ENCODE data around the gene RPL10.
"Not testable (repeated sequence)": the region's sequence is repeated elsewhere in the genome, so short reads cannot be mapped to it uniquely, and the experiment has no call there.

Gene RPL10

GRCh38 chrX:154389812-154390747 lies 8.1 kb upstream of the RPL10 start:
- H2AFZ ChIP-seq (ENCODE audit: low read length, unreplicated experiment); H3K4me3 ChIP-seq (ENCODE audit: low read depth, low read length); H3K27me3 ChIP-seq (ENCODE audit: insufficient read depth, low read length); H3K79me2 ChIP-seq (ENCODE audit: control insufficient read depth, insufficient read depth, low read length, unreplicated experiment); H3K4me1 ChIP-seq (ENCODE audit: control insufficient read depth, insufficient read depth, low read length, unreplicated experiment); H3K36me3 ChIP-seq (ENCODE audit: insufficient read depth, low read length); H3K27ac ChIP-seq (ENCODE audit: low read depth, low read length): not testable (repeated sequence)

GRCh38 chrX:154396363-154396762 lies 1.8 kb upstream of the RPL10 start:
- not testable (repeated sequence) for H3K4me3 ChIP-seq (ENCODE audit: low read depth, low read length); H3K27me3 ChIP-seq (ENCODE audit: insufficient read depth, low read length); H3K4me1 ChIP-seq (ENCODE audit: control insufficient read depth, insufficient read depth, low read length, unreplicated experiment); H2AFZ ChIP-seq (ENCODE audit: low read length, unreplicated experiment); H3K27ac ChIP-seq (ENCODE audit: low read depth, low read length)
- Histone ChIP-seq H3K79me2 (ENCODE audit: control insufficient read depth, insufficient read depth, low read length, unreplicated experiment) (peaks cover 22% of the 10 kb centered on the region), H3K36me3 (ENCODE audit: insufficient read depth, low read length) (peaks cover 14% of the 10 kb centered on the region; the same call in 1 of the 2 replicates)

- H3K4me3 ChIP-seq (ENCODE audit: low read depth, low read length), result peak overlapping the region; percentile 98
- no peaks in the 10 kb centered on the region for H3K27me3 ChIP-seq (ENCODE audit: insufficient read depth, low read length)
- peaks cover 3% of the 10 kb centered on the region for H3K4me1 ChIP-seq (ENCODE audit: control insufficient read depth, insufficient read depth, low read length, unreplicated experiment)
- H3K27ac ChIP-seq (ENCODE audit: low read depth, low read length), result peak overlapping the region; percentile 99
- peaks cover 14% of the 10 kb centered on the region; the same call in 1 of the 2 replicates for H3K36me3 ChIP-seq (ENCODE audit: insufficient read depth, low read length)
- peak overlapping the region; percentile 50 for H2AFZ ChIP-seq (ENCODE audit: low read length, unreplicated experiment)
- peaks cover 22% of the 10 kb centered on the region for H3K79me2 ChIP-seq (ENCODE audit: control insufficient read depth, insufficient read depth, low read length, unreplicated experiment)
Observed at GRCh38 chrX:154396973-154397887, 947 bp upstream of the RPL10 start.

- Histone ChIP-seq H2AFZ (ENCODE audit: low read length, unreplicated experiment) (no peak overlapping the region), H3K27ac (ENCODE audit: low read depth, low read length) (peak overlapping the region; percentile 99), H3K4me3 (ENCODE audit: low read depth, low read length) (peak overlapping the region; percentile 98), H3K27me3 (ENCODE audit: insufficient read depth, low read length) (no peaks in the 10 kb centered on the region), H3K79me2 (ENCODE audit: control insufficient read depth, insufficient read depth, low read length, unreplicated experiment) (peaks cover 22% of the 10 kb centered on the region), H3K4me1 (ENCODE audit: control insufficient read depth, insufficient read depth, low read length, unreplicated experiment) (peaks cover 3% of the 10 kb centered on the region), H3K36me3 (ENCODE audit: insufficient read depth, low read length) (peaks cover 14% of the 10 kb centered on the region; the same call in 1 of the 2 replicates)
Observed at GRCh38 chrX:154398668-154399526, 720 bp downstream of the RPL10 start.

- Histone ChIP-seq H3K4me3 (ENCODE audit: low read depth, low read length) (peak overlapping the region; percentile 98), H3K79me2 (ENCODE audit: control insufficient read depth, insufficient read depth, low read length, unreplicated experiment) (peaks cover 22% of the 10 kb centered on the region), H3K36me3 (ENCODE audit: insufficient read depth, low read length) (peaks cover 14% of the 10 kb centered on the region; the same call in 1 of the 2 replicates), H3K4me1 (ENCODE audit: control insufficient read depth, insufficient read depth, low read length, unreplicated experiment) (peaks cover 3% of the 10 kb centered on the region), H2AFZ (ENCODE audit: low read length, unreplicated experiment) (no peak overlapping the region), H3K27me3 (ENCODE audit: insufficient read depth, low read length) (no peaks in the 10 kb centered on the region), H3K27ac (ENCODE audit: low read depth, low read length) (peak overlapping the region; percentile 99)
Observed at GRCh38 chrX:154399527-154400368, 1.6 kb downstream of the RPL10 start.

GRCh38 chrX:154400369-154400817 lies 2.2 kb downstream of the RPL10 start:
- Histone ChIP-seq H3K4me3 (ENCODE audit: low read depth, low read length) (peak overlapping the region; percentile 98; the same call in 1 of the 2 replicates), H3K27ac (ENCODE audit: low read depth, low read length) (peak overlapping the region; percentile 99)
- not testable (repeated sequence) for H2AFZ ChIP-seq (ENCODE audit: low read length, unreplicated experiment)

GRCh38 chrX:154401045-154401799 lies 3.0 kb downstream of the RPL10 start:
- peaks cover 3% of the 10 kb centered on the region for H3K4me1 ChIP-seq (ENCODE audit: control insufficient read depth, insufficient read depth, low read length, unreplicated experiment)
- no peak overlapping the region for H3K4me3 ChIP-seq (ENCODE audit: low read depth, low read length)
- H3K27ac ChIP-seq (ENCODE audit: low read depth, low read length), result no peak overlapping the region
- no peaks in the 10 kb centered on the region for H3K27me3 ChIP-seq (ENCODE audit: insufficient read depth, low read length)
- H2AFZ ChIP-seq (ENCODE audit: low read length, unreplicated experiment), result no peak overlapping the region
- H3K36me3 ChIP-seq (ENCODE audit: insufficient read depth, low read length), result peaks cover 14% of the 10 kb centered on the region; the same call in 1 of the 2 replicates
- peaks cover 22% of the 10 kb centered on the region for H3K79me2 ChIP-seq (ENCODE audit: control insufficient read depth, insufficient read depth, low read length, unreplicated experiment)

More at GRCh38 chrX:154400369-154400817, 2.2 kb downstream of the RPL10 start:
- H3K4me1 ChIP-seq (ENCODE audit: control insufficient read depth, insufficient read depth, low read length, unreplicated experiment); H3K27me3 ChIP-seq (ENCODE audit: insufficient read depth, low read length): not testable (repeated sequence)
- peaks cover 14% of the 10 kb centered on the region; the same call in 1 of the 2 replicates for H3K36me3 ChIP-seq (ENCODE audit: insufficient read depth, low read length)
- peaks cover 22% of the 10 kb centered on the region for H3K79me2 ChIP-seq (ENCODE audit: control insufficient read depth, insufficient read depth, low read length, unreplicated experiment)

- Histone ChIP-seq H3K36me3 (ENCODE audit: insufficient read depth, low read length) (peaks cover 14% of the 10 kb centered on the region; the same call in 1 of the 2 replicates), H3K27ac (ENCODE audit: low read depth, low read length) (no peak overlapping the region), H3K79me2 (ENCODE audit: control insufficient read depth, insufficient read depth, low read length, unreplicated experiment) (peaks cover 19% of the 10 kb centered on the region), H3K4me1 (ENCODE audit: control insufficient read depth, insufficient read depth, low read length, unreplicated experiment) (peaks cover 3% of the 10 kb centered on the region), H3K4me3 (ENCODE audit: low read depth, low read length) (no peak overlapping the region), H2AFZ (ENCODE audit: low read length, unreplicated experiment) (no peak overlapping the region), H3K27me3 (ENCODE audit: insufficient read depth, low read length) (no peaks in the 10 kb centered on the region)
Observed at GRCh38 chrX:154401918-154402621, 3.9 kb downstream of the RPL10 start.
